Spleen (tissue), 7 donors: ENCODE measurements around the gene PTBP2.

Experiments
- CTCF ChIP-seq, 11 experiments: fragments of 200-600 bp in 7 of 11; fragments of 450-650 bp in 4 of 11; sonication (generic) in 4 of 11; IDR thresholded peaks in 8 of 11; conservative IDR thresholded peaks in 3 of 11; 1 replicate in 7 of 11; 2 replicates in 4 of 11; pipeline versions ENCODE4 v1.4.0 to v1.8.0; 2016 to 2021; ENCODE audit warnings: antibody characterized with exemption in 11 of 11, inconsistent platforms in 4 of 11, mild to moderate bottlenecking in 1 of 11
- POLR2AphosphoS5 ChIP-seq, 3 donors: sonication (generic); formaldehyde crosslinking; IDR thresholded peaks; one replicate each; pipeline ENCODE4 v1.5.1; 2017; ENCODE audit warnings: antibody characterized with exemption in 3 of 3
- donor health status: DM: no; HTN: no; CAD: no; lungs with moderate emphysema.
- donor health status: DM: no; HTN: no; CAD: no.
- donor health status: DM: no; HTN: no; CAD: no.

- no peak for TF ChIP-seq CTCF (IDR thresholded peaks at IDR 0.05 in 8 of 11, conservative IDR thresholded peaks at IDR 0.05 in 3 of 11)
- no peak for TF ChIP-seq POLR2AphosphoS5 (IDR thresholded peaks at IDR 0.05)
Observed at GRCh38 chr1:96722958-96723357, 1.4 kb downstream of the PTBP2 start.
